ENCODE measurements around the gene SLC38A2.
A peak's percentile ranks its signal among the peaks of the same experiment; 100 is the strongest.
"Not testable (repeated sequence)": the region's sequence is repeated elsewhere in the genome, so short reads cannot be mapped to it uniquely, and the experiment has no call there.

Gene SLC38A2

DNA sequence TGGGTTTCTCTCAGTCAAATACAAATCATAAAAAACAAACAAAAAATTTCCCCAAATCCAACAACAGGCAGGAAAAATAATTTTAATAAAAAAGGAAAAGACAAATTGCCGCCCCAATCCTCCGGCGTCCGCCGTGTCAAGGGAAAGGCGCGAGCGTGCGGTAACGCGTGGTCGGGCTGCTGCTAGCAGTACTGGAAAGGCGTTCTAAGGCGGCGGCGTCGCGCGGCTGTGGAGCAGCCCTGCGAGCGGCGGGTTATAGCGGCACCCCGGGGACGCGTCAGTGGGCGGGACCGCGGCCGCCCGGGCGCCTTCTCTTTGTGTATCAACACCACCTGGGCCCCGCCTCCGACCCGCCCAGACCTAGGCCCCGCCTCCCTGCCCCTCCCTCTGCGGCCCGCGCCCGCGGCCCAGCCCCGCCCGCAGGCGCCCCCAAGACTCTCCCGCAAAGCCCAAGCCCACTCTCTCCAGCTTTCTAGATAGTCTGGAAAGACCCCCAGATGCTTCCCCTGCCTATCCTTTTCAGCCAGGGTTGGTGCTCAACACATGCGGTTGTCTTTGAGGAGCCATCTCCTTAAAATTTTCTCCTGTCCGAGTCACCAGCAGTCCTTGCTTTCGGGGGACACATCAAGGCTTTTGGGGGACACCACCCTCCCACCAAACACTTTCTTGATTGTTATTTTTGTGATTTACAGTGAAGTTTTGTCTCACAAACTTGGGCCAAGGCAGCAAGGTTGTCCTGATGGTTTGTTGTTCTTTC is at the start of gene SLC38A2:
TSS of gene SLC38A2 (minus strand) at position 230 of the 757 bp plus-strand sequence. CDS start 1,480 bp downstream, outside the sequence.
- DNase-seq (ENCODE audit: low spot score) = peak; percentile 96

DNA sequence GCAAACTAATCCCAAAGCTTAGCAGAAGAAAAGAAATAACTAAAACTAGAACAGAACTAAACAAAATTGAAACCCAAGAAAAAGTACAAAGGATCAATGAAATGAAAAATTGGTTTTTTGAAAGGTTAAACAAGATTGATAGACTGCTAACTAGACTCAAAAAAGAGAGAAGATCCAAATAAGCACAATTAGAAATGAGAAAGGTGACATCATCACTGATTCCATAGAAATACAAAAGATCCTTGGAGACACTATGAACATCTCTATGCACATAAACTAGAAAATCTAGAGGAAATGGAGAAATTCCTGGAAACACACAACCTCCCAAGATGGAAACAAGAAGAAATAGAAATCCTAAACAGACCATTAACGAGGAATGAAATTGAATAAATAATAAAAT is 47.1 kb upstream of the SLC38A2 start:
- DNase-seq (ENCODE audit: low spot score) = no peak

DNA sequence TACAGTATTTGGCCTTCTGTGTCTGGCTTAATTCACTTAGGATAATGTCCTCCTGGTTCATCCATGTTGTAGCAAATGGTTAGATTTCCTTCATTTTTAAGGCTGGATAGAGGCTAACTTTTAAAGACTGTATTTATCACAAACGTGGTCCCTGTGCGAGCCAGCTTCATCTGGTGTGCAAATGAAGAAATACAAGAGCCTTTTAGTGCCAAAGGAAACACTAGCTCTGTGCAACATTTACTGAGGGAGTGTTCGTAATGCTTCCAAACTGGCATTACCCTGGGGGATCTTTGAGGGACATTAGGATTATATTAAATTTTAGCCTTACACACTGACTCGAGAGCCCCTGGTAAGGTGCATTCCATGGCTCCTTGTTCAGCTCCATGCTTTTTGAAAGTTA is 43.0 kb upstream of the SLC38A2 start:
- no peak for DNase-seq (ENCODE audit: low spot score)

DNA sequence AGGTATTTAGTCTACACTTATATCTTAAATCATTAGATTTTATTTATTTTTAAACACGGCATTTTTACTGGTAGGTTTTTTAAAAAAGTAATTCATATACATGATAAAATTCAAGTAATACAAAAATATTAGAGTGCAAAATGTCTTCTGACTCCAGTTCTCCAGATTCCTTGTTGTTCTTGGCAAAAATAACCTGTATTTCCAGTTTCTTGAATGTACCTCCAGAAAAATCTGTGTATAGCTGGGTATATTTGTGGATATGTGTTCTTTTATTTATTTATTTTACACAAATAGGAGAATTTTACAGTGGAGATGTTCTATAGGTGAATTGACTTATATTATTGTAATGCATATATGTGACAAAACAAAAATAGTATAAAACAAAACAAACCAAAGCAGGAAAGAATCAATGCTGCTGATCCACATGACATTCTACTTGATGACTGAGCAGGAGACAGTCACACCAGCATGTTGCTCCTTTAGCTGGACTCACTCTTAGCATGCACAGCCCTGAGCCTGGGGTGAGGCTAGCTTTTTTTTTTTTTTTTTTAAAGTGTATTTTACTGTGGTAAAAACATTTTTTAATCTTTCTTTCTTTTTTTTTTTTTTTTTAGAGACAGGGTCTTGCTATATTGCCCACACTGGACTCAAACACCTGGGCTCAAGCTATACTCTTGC is 42.2 kb upstream of the SLC38A2 start:
- DNase-seq (ENCODE audit: low spot score) = no peak

DNA sequence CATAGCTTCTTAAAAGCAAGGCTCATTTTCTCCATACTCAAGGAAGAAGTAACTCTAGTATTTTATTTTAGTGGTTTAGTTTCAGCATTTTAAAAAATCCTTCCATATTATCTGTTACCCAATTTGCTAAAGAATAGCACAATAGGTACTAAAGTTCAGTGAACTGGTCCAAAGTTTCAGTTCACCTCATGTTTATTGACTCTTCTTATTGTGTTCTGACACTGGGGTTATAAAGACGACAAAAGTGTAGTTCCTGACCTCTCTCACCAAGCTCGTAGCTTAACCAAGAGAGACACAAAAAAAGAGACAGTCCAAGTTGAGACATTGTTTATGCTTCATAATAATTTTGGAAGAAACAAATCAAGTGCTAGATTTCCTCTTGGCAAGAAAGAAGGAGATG is 40.8 kb upstream of the SLC38A2 start:
- no peak for DNase-seq (ENCODE audit: low spot score)

DNA sequence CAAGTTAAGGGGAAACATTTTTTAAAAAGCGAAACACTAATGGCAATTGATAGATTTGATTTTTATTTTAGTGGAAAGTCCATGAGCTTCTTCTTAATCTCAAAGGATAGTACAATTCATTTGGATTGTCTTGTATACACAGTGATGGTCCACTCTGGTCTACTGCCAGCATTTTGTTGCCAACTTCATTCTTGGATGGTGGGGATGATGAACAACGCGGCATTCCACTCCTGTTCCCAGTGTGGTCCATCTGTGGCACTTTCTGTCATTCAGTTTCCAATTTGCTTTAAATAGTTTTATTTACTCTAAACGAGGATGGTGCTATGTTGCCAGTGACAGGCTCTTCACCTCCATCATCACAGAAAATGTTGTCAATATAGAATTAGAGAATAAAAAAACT is 40.3 kb upstream of the SLC38A2 start:
- no peak for DNase-seq (ENCODE audit: low spot score)

DNA sequence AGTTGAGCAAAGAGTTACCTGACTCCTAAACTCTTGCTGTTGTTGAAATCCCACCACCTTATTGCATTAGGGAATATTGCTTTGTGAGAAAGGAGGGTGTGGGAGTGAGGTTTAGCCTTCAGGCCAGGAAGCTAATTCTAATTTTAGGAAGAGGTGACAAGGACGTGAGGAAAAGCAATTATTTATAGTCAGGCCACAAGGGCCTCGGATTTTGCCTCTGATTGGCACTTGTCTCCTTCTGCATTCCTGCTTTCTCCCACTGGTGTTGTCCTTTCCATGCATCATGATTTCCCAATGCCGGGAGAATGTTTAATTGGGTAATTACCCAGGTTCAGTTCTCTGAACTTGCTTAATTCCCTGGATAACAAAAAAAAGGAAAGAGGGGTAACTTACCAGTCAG is 37.9 kb upstream of the SLC38A2 start:
- no peak for DNase-seq (ENCODE audit: low spot score)

DNA sequence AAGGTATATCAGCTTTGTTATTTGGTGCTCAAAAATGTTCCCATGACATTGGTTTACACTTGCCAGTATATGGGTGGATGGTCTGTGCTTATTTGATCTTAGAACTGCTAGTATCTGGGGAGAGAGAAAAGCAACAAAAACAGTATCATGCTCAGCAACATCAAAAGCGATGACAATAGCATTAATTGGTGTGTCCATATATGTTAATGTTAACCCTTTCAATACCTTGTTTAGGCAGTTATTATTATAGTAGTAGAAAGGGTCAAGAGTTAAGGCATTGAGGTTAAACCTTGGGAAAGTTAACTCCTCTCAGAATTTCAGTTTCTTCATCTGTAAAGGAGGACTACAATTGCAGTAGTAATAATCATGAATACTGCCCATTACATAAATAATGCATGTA is 37.4 kb upstream of the SLC38A2 start:
- no peak for DNase-seq (ENCODE audit: low spot score)

DNA sequence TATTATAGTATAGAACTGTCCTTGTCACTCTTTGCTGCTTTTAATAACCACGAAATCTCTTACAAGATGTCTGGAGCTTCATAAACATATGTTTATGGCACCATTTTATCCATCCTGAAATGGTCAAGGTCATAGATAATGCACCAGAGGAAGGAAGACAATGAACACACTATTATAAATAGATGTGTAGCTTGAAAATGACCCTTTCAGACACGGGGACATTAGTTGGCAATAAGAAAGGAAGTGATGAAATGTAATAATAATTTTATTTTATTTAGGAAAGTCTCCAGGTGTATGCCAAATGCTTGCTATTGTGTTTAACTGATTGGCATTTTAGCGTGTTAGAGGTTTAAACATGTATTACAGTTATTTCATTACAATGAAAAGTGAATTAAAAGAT is 36.8 kb upstream of the SLC38A2 start:
- DNase-seq (ENCODE audit: low spot score) = no peak

DNA sequence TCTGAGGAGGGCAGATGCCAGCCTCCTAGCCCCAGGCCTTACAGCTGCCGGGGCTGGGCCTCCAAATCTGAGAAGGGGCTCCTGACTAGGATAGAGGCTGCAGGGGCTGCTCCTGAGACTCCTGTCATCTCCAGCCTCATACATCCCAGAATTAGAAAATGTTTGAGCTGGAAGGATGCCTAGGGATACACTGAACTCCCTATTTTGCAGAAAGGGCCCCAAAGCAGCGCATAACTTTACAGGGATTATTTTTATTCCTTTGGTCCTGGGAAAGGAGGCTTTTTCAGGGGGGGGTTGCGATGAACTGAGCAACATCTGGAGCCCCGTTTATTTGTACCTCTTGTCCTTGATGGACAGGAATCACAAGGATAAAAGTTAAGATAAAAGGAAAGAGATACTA is 35.9 kb upstream of the SLC38A2 start:
- no peak for DNase-seq (ENCODE audit: low spot score)

DNA sequence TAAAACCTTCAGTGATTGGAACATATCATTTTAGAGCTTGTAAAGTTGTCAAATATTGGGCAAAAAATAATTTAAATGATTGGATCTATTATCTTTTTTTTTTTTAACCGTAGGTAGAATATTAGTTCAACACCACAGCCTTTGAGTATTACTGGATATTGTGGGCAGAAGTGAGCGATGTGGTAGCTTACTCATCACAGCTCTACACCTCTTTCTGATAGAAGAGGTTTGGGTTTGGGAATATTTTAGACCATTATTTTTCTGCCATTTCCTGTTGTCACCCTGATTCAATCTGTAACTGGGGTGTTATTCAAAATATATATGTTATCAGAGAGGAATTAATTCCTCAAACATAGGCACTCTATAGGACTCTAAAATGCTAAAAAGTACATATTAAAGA is 34.8 kb upstream of the SLC38A2 start:
- DNase-seq (ENCODE audit: low spot score) = no peak

DNA sequence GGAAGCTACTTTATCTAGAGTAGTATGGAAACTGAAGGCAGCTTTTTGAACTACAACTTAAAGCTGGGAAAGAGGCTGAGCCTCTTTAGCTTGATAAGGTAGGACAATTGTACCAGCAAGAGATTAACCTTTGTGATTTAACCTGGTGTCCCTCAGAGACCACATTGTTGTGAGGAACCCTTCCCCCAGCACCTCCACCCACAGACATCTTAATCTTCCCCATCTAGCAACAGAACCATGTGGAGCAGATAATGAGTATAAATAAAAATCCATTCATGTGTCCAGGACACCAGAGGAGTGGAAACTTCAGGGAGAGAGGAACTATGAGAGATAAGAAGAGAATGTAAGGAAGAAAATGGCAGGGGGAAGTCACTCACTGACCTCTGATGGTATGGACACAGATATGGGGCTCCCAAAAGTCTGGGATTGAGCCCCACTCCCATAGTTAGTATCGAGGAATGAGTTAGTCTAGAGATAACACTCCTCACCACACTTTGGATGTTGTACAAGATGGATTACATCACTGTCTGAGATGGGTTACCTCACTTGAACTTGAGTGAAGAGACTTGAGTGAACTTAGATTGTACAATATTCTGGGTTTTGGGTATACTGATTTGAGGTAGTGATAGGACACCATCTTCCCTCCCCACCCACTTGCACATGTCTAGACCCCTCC is 33.9 kb upstream of the SLC38A2 start:
- no peak for DNase-seq (ENCODE audit: low spot score)

DNA sequence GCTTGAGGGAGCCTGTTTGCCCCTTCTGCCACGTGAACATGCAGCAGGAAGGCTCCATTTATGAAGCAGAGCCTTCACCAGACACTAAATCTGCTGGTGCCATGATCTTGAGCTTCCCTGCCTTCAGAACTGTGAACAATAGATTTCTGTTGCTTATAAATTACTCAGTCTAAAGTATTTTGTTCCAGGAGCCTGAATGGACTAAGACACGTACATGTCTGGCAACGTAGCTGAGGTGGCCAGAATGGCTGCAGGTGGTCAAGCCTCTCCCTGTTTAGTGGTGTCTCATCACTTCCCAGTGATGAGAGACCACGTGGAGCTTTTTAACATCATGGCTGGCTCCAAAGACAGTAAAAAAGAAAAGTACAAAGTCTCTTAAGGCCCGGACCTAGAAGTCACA is 32.2 kb upstream of the SLC38A2 start:
- DNase-seq (ENCODE audit: low spot score) = no peak

DNA sequence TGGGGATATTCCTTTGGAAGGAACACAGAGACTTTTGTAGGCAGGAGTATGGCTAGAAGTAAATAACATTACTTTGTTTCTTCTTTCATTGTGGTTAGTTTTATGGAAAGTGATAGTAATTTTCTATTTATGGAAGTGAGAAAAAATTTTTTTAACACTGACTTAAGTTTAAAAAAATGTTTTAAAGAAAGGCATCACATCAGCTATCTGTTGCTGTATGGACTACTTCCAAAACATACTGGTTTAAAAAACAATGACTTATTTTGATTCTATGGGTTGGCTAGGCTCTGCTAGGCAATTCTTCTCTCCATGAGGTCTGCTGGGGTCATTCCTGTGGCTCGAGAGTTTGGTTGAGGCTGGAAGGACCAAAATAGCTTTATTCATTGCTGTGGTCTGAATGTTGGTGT is 31.7 kb upstream of the SLC38A2 start:
- DNase-seq (ENCODE audit: low spot score) = no peak

DNA sequence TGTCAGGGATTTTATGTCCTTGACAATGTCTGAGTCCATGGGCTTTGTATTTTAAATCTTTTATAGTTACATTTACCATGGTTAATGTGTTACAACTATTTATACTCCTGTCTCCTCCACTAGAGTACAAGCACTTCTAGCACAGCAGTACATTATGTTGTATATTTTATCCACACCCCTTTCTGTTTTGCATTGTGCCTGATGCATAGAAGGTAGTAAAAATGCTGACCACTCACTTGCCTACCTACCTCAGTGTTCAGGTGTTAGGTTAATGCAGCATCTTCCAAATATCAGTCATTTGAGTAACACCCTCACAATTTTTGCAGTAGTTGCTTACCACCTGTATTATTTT is 31.1 kb upstream of the SLC38A2 start:
- no peak for DNase-seq (ENCODE audit: low spot score)

DNA sequence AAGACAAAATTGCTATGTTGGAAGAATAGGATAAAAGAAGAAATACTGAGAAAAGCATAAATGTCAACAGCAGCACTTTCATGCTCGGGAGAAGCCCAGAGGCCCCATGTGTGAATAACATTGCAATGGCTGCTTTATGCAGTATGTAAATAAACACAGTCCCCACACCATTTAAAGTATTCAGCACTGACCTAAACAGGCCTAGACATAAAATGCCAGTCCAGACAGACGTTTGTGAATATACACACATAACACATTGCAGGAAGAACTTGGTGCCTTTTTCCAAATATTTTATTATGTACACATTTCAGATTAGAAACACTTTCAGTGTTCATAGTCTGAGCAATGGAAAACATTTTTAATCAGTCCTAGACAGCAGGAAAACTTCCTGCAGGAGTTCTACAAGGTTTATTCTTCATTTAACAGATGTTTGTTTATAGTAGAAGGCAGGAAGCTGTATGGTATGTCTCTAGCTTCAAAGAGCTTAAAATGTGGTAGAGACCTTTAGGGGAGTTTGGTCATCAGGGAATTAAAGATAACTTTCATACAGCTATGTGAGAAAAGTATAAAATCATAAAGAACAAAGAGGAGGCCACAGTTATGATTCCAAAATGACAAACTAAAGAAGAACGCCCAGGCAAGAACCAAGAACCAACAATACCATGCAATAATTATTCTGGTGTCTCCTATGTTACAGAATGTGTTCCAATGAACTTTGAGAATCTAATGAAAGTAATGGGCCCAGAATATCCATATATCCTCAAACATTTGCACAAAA is 30.6 kb upstream of the SLC38A2 start:
- no peak for DNase-seq (ENCODE audit: low spot score)

DNA sequence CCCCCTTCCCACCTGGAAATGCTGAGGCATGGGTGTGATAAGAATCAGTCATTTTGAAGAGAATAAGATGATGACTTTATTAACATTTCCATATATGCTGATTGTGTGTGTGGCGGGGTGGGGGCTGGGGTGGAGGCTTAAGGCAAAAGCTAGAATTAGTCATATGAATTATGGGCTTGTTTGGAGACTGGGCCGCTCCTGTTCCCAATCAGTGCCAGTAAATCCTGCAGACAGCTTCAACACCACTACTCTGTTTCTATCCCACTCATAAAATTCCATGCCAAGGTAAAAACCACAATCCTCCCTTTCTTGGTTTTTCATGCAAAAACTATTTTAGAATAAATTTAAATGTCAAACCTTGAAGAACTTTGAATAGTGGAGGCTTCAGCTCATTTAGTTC is 29.9 kb upstream of the SLC38A2 start:
- DNase-seq (ENCODE audit: low spot score) = no peak

DNA sequence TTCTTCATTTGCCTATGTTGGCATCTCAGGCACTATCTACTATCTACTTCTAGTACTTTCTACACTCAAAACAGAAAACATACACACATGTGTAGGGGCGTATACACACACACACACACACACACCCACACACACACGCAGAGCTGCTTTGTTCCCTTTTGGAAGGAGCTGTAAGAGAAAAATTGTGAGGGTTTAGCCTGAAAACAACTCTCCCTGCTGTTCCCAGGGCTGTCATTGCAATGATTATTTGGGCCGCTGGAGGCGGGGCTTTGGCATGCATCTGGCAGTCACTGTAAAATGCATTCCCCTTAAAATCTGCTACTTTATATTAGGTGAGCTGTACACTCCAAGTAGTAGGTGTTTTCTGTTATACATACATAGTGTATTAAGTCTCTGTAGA is 29.1 kb upstream of the SLC38A2 start:
- DNase-seq (ENCODE audit: low spot score) = no peak

DNA sequence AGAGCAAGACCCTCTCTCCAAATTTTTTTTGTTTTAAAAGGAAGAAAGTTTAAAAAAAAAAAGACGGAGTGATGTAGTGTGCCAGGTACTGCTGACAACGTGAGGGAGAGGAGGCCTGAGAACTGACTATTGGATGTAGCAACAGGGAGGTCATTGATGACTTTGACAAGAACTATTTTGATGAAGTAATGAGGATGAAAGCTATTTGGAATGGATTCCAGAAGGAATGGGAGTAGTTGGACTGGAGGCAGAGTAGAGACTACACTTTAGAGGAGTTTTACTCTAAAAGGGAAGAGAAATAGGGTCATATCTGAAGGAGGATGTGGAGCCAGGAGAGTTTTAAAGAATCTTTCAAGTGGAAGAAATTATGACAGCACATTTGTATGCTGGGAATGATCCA is 27.8 kb upstream of the SLC38A2 start:
- DNase-seq (ENCODE audit: low spot score) = no peak

DNA sequence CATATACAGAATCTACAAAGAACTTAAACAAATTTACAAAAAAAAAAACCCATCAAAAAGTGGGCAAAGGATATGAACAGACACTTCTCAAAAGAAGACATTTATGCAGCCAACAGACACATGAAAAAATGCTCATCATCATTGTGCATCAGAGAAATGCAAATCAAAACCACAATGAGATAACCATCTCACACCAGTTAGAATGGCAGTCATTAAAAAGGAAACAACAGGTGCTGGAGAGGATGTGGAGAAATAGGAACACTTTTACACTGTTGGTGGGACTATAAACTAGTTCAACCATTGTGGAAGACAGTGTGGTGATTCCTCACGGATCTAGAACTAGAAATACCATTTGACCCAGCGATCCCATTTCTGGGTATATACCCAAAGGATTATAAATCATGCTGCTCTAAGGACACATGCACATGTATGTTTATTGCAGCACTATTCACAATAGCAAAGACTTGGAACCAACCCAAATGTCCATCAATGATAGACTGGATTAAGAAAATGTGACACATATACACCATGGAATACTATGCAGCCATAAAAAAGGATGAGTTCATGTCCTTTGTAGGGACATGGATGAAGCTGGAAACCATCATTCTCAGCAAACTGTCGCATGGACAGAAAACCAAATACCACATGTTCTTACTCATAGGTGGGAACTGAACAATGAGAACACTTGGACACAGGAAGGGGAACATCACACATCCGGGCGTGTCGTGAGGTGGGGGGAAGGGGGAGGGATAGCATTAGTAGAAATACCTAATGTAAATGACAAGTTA is 27.1 kb upstream of the SLC38A2 start:
- DNase-seq (ENCODE audit: low spot score) = not testable (repeated sequence)

DNA sequence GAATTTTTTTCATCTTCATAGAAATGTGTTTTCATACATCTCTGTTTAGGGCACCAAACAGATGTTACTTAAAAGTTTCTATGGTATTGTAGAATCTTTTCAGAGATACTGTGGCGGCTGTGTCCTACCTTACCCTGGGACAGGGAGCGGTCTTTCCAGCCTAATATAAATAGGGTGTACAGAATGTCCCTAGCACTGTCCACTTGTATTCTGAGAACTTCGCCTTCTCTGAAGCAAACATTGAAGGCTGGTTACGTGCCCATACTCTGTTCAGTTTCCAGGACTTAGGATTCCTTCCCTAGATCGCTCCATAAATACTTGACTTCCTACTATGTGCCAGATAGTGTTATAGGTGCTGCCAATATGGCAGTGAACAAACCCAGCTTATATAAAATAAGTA is 24.3 kb upstream of the SLC38A2 start:
- no peak for DNase-seq (ENCODE audit: low spot score)

DNA sequence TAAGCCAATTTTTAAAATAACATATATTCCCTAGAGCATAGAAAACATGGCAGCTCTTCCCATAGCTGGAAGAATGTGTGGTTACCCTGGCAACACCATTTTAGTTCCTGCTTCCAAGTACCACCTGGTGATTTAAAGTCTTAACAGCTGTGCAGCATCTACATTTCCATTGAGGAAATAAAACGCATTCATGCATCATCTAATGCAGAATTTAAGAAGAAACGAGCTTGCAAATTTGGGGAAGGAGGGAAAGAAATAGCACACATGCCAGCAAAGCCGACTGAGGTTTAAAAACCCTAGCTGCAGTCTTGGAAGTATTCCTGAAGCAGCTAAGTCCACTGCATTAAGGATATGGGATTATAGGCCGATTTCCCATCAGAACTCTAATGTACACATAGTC is 22.8 kb upstream of the SLC38A2 start:
- DNase-seq (ENCODE audit: low spot score) = no peak

Data from putamen (tissue), 1 donor.